H1 (cell line): Measurements from ENCODE around the gene TMEM120A.

ENCODE experiments used
- EZH2 ChIP-seq: fragments of 200-600 bp; sonication (generic); IDR thresholded peaks from 2 replicates; pipeline ENCODE4 v1.7.1; 2012; ENCODE audit warnings: low read depth, mild to moderate bottlenecking, moderate library complexity, low read length, inconsistent platforms; ENCODE audit not compliant: severe bottlenecking
- KDM5A ChIP-seq: fragments of 200-600 bp; IDR thresholded peaks from 2 replicates; pipeline ENCODE4 v1.7.1; 2012; ENCODE audit warnings: mild to moderate bottlenecking, low read length, inconsistent platforms, mixed read lengths
- POLR2A ChIP-seq, 2 experiments: IDR thresholded peaks; 1 replicate in 1 of 2; 2 replicates in 1 of 2; pipeline ENCODE4 v1.6.1; 2011; ENCODE audit warnings: low read depth in 2 of 2, low read length in 2 of 2, mild to moderate bottlenecking in 2 of 2; ENCODE audit errors: control extremely low read depth in 1 of 2
- RFX5 ChIP-seq: IDR thresholded peaks from 2 replicates; pipeline ENCODE4 v1.6.1; 2011; ENCODE audit warnings: low read depth, low read length, improper control_type of control experiment, borderline replicate concordance
- TF ChIP-seq, protein P1 (sequence below), 3 experiments: IDR thresholded peaks; 1 replicate in 2 of 3; 2 replicates in 1 of 3; pipeline versions ENCODE4 v1.5.1 to v1.6.1; 2011; ENCODE audit warnings: low read length in 3 of 3, mild to moderate bottlenecking in 3 of 3, inconsistent platforms in 2 of 3, low read depth in 1 of 3, moderate library complexity in 1 of 3; ENCODE audit not compliant: insufficient read depth in 1 of 3; ENCODE audit errors: control extremely low read depth in 1 of 3

DNA sequence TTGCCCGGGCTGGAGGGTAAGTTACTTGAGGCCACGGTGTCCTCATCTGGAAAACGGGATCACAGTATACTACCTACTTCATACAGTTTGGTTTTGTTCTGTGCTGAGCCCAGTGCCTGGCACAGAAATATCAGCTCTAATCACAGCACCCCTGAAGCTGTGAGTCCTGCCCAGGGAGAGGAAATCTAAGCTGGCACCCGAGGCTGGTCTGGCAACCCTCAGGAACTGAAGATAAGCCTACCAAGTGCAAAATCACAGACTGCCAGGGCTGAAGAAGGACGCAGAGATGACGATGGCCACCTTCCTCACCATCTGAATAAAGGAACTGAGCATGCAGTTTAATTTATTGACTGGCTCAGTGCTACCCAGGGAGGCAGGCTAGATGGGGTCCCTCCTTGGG is 7.7 kb upstream of the TMEM120A start:
- TF ChIP-seq, protein P1, sequence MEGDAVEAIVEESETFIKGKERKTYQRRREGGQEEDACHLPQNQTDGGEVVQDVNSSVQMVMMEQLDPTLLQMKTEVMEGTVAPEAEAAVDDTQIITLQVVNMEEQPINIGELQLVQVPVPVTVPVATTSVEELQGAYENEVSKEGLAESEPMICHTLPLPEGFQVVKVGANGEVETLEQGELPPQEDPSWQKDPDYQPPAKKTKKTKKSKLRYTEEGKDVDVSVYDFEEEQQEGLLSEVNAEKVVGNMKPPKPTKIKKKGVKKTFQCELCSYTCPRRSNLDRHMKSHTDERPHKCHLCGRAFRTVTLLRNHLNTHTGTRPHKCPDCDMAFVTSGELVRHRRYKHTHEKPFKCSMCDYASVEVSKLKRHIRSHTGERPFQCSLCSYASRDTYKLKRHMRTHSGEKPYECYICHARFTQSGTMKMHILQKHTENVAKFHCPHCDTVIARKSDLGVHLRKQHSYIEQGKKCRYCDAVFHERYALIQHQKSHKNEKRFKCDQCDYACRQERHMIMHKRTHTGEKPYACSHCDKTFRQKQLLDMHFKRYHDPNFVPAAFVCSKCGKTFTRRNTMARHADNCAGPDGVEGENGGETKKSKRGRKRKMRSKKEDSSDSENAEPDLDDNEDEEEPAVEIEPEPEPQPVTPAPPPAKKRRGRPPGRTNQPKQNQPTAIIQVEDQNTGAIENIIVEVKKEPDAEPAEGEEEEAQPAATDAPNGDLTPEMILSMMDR (IDR thresholded peaks at IDR 0.05; ENCODE audit: control extremely low read depth in 1 of 3, insufficient read depth in 1 of 3, low read depth in 1 of 3, low read length in 3 of 3): no peak
- TF ChIP-seq EZH2 (no peak), KDM5A (no peak), RFX5 (no peak), POLR2A (IDR thresholded peaks at IDR 0.05; ENCODE audit: control extremely low read depth in 1 of 2, low read depth in 2 of 2, low read length in 2 of 2) (no peak)
